HepG2 (cell line): ENCODE data around the gene ZFHX3. TPM values are rescaled to one million over a fixed set of nuclear protein-coding genes. Genes with fewer than 3 reads are reported as not detected.
"Not testable (repeated sequence)": the region's sequence is repeated elsewhere in the genome, so short reads cannot be mapped to it uniquely, and the experiment has no call there.

Experiments used
- ATAC-seq: fragments of 200-7000 bp; cut with Tn5 transposase; 3 replicates; pipeline ENCODE4 v1.9.1; 2020; ENCODE audit warnings: mild to moderate bottlenecking, moderate library complexity
- BruUV-seq: library from RNA; stranded (reverse); fragments of 400-500 nt; replicated peaks from 2 replicates; lab custom pipeline; 2021; lab: Mats Ljungman, UMichigan
- CTCF ChIA-PET: fragments of 300-600 bp; formaldehyde crosslinking; extraction: SDS; loops from one replicate; lab custom pipeline; 2021; ENCODE audit warnings: low total read pairs, inconsistent platforms, low intra/inter-chr PET ratio; lab: Yijun Ruan, JAX
- POLR2A ChIA-PET: fragments of 350-600 bp; sonication (Branson Sonifier 250); formaldehyde crosslinking; loops from one replicate; lab custom pipeline; 2020; ENCODE audit warnings: antibody characterized with exemption, inconsistent platforms; lab: Yijun Ruan, JAX
- DNase-seq: peaks from one replicate; pipeline ENCODE4 v3.0.0-alpha.2; 2015; ENCODE audit warnings: low spot score
- FAIRE-seq: peaks from 3 replicates; lab custom pipeline; 2011; peaks lifted over from hg19 to GRCh38; lab: Jason Lieb, UNC
- H2AFZ ChIP-seq: one replicate; pipeline ENCODE4 v1.6.1; 2011; ENCODE audit warnings: low read length, inconsistent platforms
- H3K27ac ChIP-seq: fragments of 300-600 bp; 3 replicates; pipeline ENCODE4 v1.8.0; 2011; ENCODE audit warnings: mixed run types, mild to moderate bottlenecking, mixed read lengths, low read length, inconsistent platforms; ENCODE audit not compliant: insufficient read depth; ENCODE audit errors: extremely low read length
- H3K27me3 ChIP-seq, 2 experiments: fragments of 200-600 bp in 1 of 2; 2 replicates in 1 of 2; 3 replicates in 1 of 2; pipeline versions ENCODE4 v1.6.0 to v1.8.0; 2011; ENCODE audit warnings: low read length in 2 of 2, mild to moderate bottlenecking in 2 of 2, moderate library complexity in 2 of 2, inconsistent platforms in 1 of 2; ENCODE audit not compliant: insufficient read depth in 2 of 2, control insufficient read depth in 1 of 2
- H3K36me3 ChIP-seq, 2 experiments: fragments of 200-600 bp in 1 of 2; replicated peaks in 1 of 2; 2 replicates in 1 of 2; 3 replicates in 1 of 2; pipeline versions ENCODE4 v1.5.1 to v1.8.0; 2011; ENCODE audit warnings: low read length in 2 of 2, inconsistent platforms in 1 of 2; ENCODE audit not compliant: insufficient read depth in 2 of 2, control insufficient read depth in 1 of 2
- H3K4me1 ChIP-seq: 2 replicates; pipeline ENCODE4 v1.5.1; 2012; ENCODE audit warnings: low read length, inconsistent platforms; ENCODE audit not compliant: insufficient read depth
- H3K4me2 ChIP-seq: 2 replicates; pipeline ENCODE4 v1.6.0; 2011; ENCODE audit warnings: low read depth, low read length, inconsistent platforms
- H3K4me3 ChIP-seq, 3 experiments: fragments of 200-600 bp in 1 of 3; sonication (generic), shearing (Covaris generic) in 1 of 3; replicated peaks in 1 of 3; 2 replicates each; pipeline ENCODE4 v1.5.1; 2011 to 2016; ENCODE audit warnings: low read length in 3 of 3, inconsistent platforms in 2 of 3, low read depth in 2 of 3, mild to moderate bottlenecking in 2 of 3, control low read depth in 1 of 3, mixed read lengths in 1 of 3; ENCODE audit not compliant: insufficient read depth in 1 of 3
- H3K79me2 ChIP-seq: one replicate; pipeline ENCODE4 v1.6.1; 2011; ENCODE audit warnings: low read length, inconsistent platforms; ENCODE audit not compliant: insufficient read depth
- H3K9ac ChIP-seq: 2 replicates; pipeline ENCODE4 v1.6.0; 2011; ENCODE audit warnings: mild to moderate bottlenecking, low read depth, low read length, inconsistent platforms; ENCODE audit not compliant: insufficient read depth
- H3K9me3 ChIP-seq: 2 replicates; pipeline ENCODE4 v1.5.1; 2012; ENCODE audit warnings: mild to moderate bottlenecking, low read length
- H4K20me1 ChIP-seq: 2 replicates; pipeline ENCODE4 v1.6.0; 2011; ENCODE audit warnings: inconsistent platforms, mild to moderate bottlenecking, low read length, moderate library complexity; ENCODE audit not compliant: insufficient read depth
- ZBTB40 ChIP-seq, 2 experiments: fragments of 450-650 bp in 1 of 2; sonication (generic) in 1 of 2; formaldehyde crosslinking in 1 of 2; IDR thresholded peaks; 2 replicates each; pipeline versions ENCODE4 v1.6.1 to v1.8.0; 2016 to 2022; ENCODE audit warnings: antibody characterized with exemption in 1 of 2, mild to moderate bottlenecking in 1 of 2, missing genetic modification reagents in 1 of 2
- WGBS: methylation state at CpG from one replicate; pipeline ENCODE4 v1.1.6; 2017; ENCODE audit warnings: low lambda C conversion rate; 5-methylcytosine and 5-hydroxymethylcytosine counted together
- in situ Hi-C: cut with HindIII; loops from 2 replicates; pipeline ENCODE4 v1.10.0; 2017; ENCODE audit warnings: low pct_unique_long_range_greater_than_20kb; ENCODE audit not compliant: extremely low pct_ligation_motif_present
- intact Hi-C: fragments of 100-400 bp; cut with micrococcal nuclease; formaldehyde crosslinking; loops from one replicate; pipeline ENCODE4 v1.10.0; 2022; ENCODE audit not compliant: unreplicated experiment
- polyA plus RNA-seq, 8 experiments: library from polyadenylated mRNA; depleted of rRNA in 3 of 8; stranded (reverse) in 7 of 8; unstranded in 1 of 8; fragments of >200 nt; fragmentation: Illumina TruSeq in 4 of 8; extraction: Trizol in 4 of 8; gene quantifications; 2 replicates each; pipeline versions ENCODE4 v1.2.1 to v1.2.3, GENCODE V29; 2011 to 2016; ENCODE audit warnings: low read depth in 4 of 8, missing spikeins in 1 of 8, mixed read lengths in 1 of 8; ENCODE audit not compliant: insufficient read depth in 1 of 8
- total RNA-seq, 5 experiments: library from RNA; depleted of rRNA; stranded (reverse); fragments of >200 nt; fragmentation: Illumina TruSeq; extraction: Trizol; gene quantifications; 2 replicates each; pipeline ENCODE4 v1.2.3, GENCODE V29; 2016; ENCODE audit warnings: low read depth in 1 of 5

The ZFHX3 gene
- total and polyA plus RNA-seq, 2 of the 13 experiments (the other 11 are each of a cell fraction or from before 2014, with no cell fraction given): 5.0 to 6.0 TPM

GRCh38 chr16:72995882-72996270, 52.1 kb downstream of the ZFHX3 start:
- ATAC-seq; H3K27me3 ChIP-seq; CTCF ChIA-PET; FAIRE-seq; H3K27ac ChIP-seq; H3K4me3 ChIP-seq; H3K36me3 ChIP-seq; in situ Hi-C loops; H2AFZ ChIP-seq; TF ChIP-seq ZBTB40 (IDR thresholded peaks at IDR 0.05): not testable (repeated sequence)
- peaks cover 94% of the 10 kb centered on the region for H3K4me1 ChIP-seq
- WGBS: 86% methylated on average over 9 of the region's 9 CpGs
- POLR2A ChIA-PET: interaction anchor here (1.1 to 1.6 kb wide), 2 partner anchors 16 to 119 kb away, joined by 3 to 4 read pairs; no protein-coding TSS in a partner anchor
- peaks cover 48% of the 10 kb centered on the region; the same call in 1 of the 2 replicates for H4K20me1 ChIP-seq
- TF ChIP-seq ZBTB40 (CRISPR knock-in tag; IDR thresholded peaks at IDR 0.05): 0 out of 2 replicates have a peak, but pooled peaks have one; percentile 12
- TF ChIP-seq, all 625 proteins: peak for 1; not testable (repeated sequence) for 624
- H3K79me2 ChIP-seq: peaks cover 86% of the 10 kb centered on the region
- H3K9me3 ChIP-seq, H3K9ac ChIP-seq, intact Hi-C loops, H3K4me2 ChIP-seq, DNase-seq, BruUV-seq: not testable (repeated sequence)
